Colonic mucosa (tissue), 4 donors: Measurements from ENCODE around the gene ZBTB2. TPM values are rescaled to one million over a fixed set of nuclear protein-coding genes. Genes with fewer than 3 reads are reported as not detected.
"Not testable (repeated sequence)": the region's sequence is repeated elsewhere in the genome, so short reads cannot be mapped to it uniquely, and the experiment has no call there.

ENCODE experiments used
- DNase-seq: peaks from one replicate; pipeline ENCODE4 v3.0.0-alpha.2; 2020
- H3K27ac ChIP-seq: fragments of 200-600 bp; one replicate; pipeline ENCODE4 v1.8.0; 2021
- H3K27me3 ChIP-seq: fragments of 200-600 bp; one replicate; pipeline ENCODE4 v1.8.0; 2021
- H3K36me3 ChIP-seq: fragments of 200-600 bp; one replicate; pipeline ENCODE4 v1.8.0; 2021
- H3K4me1 ChIP-seq: fragments of 200-600 bp; one replicate; pipeline ENCODE4 v1.8.0; 2021; ENCODE audit warnings: mild to moderate bottlenecking
- H3K4me3 ChIP-seq: fragments of 200-600 bp; one replicate; pipeline ENCODE4 v1.8.0; 2021
- H3K9ac ChIP-seq, 2 donors: one replicate each; pipeline ENCODE4 v1.7.0; 2013; ENCODE audit warnings: control low read depth in 2 of 2, low read depth in 2 of 2, low read length in 2 of 2
- H3K9me3 ChIP-seq: fragments of 200-600 bp; one replicate; pipeline ENCODE4 v1.8.0; 2021
- CTCF ChIP-seq: fragments of 200-600 bp; IDR thresholded peaks from one replicate; pipeline ENCODE4 v1.8.0; 2022; ENCODE audit warnings: antibody characterized with exemption, mild to moderate bottlenecking
- intact Hi-C: fragments of 100-400 bp; cut with DNase I; formaldehyde crosslinking; loops from one replicate; pipeline ENCODE4 v1.14.1; 2022
- total RNA-seq, 2 donors: library from RNA; stranded (reverse); fragmentation: NEBNext Ultra II Directional in 1 of 2; extraction: Animal tissue kit (Norgen Biotek cat#: 25700) in 1 of 2; gene quantifications; one replicate each; pipeline ENCODE4 v1.2.1, GENCODE V29; 2021
- donor health status: healthy.
- donor health status: DM: no; HTN: no; CAD: no.
- donor health status: DM: no; HTN: no; CAD: no.

Gene ZBTB2
- total RNA-seq, 2 donors from 2014 or later: 9.6 to 13.7 TPM

- intact Hi-C loops: no loop called here
- H3K4me3 ChIP-seq: no peak overlapping the region
- no peaks in the 10 kb centered on the region for H3K4me1 ChIP-seq
- H3K9ac ChIP-seq: no peak overlapping the region
- no peak overlapping the region for H3K27ac ChIP-seq
- peaks cover 11% of the 10 kb centered on the region for H3K27me3 ChIP-seq
- no peaks in the 10 kb centered on the region for H3K9me3 ChIP-seq
- no peak for TF ChIP-seq CTCF
- H3K36me3 ChIP-seq: no peaks in the 10 kb centered on the region
- DNase-seq: no peak
Observed at GRCh38 chr6:151322570-151322969, 68.8 kb downstream of the ZBTB2 start.

- Histone ChIP-seq H3K27me3 (peaks cover 11% of the 10 kb centered on the region), H3K9me3 (no peaks in the 10 kb centered on the region), H3K4me1 (no peaks in the 10 kb centered on the region), H3K4me3 (no peak overlapping the region), H3K36me3 (no peaks in the 10 kb centered on the region), H3K9ac (no peak overlapping the region), H3K27ac (no peak overlapping the region)
- intact Hi-C loops: no loop called here
- DNase-seq: no peak
- no peak for TF ChIP-seq CTCF
Observed at GRCh38 chr6:151321438-151321837, 69.9 kb downstream of the ZBTB2 start.

GRCh38 chr6:151320140-151320539 is 71.2 kb downstream of the ZBTB2 start:
- Histone ChIP-seq H3K27ac (no peak overlapping the region), H3K4me3 (no peak overlapping the region), H3K9me3 (no peaks in the 10 kb centered on the region), H3K9ac (no peak overlapping the region), H3K4me1 (no peaks in the 10 kb centered on the region), H3K36me3 (no peaks in the 10 kb centered on the region), H3K27me3 (peaks cover 2% of the 10 kb centered on the region)
- intact Hi-C loops: no loop called here
- no peak for DNase-seq
- no peak for TF ChIP-seq CTCF

- intact Hi-C loops: no loop called here
- Histone ChIP-seq H3K27me3 (no peaks in the 10 kb centered on the region), H3K4me1 (no peaks in the 10 kb centered on the region), H3K36me3 (no peaks in the 10 kb centered on the region), H3K9me3 (no peaks in the 10 kb centered on the region), H3K27ac (no peak overlapping the region), H3K9ac (no peak overlapping the region), H3K4me3 (no peak overlapping the region)
- DNase-seq: no peak
- TF ChIP-seq CTCF: no peak
Observed at GRCh38 chr6:151317995-151318365, 73.4 kb downstream of the ZBTB2 start.

GRCh38 chr6:151317103-151317994 is 74.0 kb downstream of the ZBTB2 start:
- no peaks in the 10 kb centered on the region for H3K36me3 ChIP-seq
- H3K27ac ChIP-seq: no peak overlapping the region
- no peaks in the 10 kb centered on the region for H3K4me1 ChIP-seq
- no peak overlapping the region for H3K4me3 ChIP-seq
- H3K9me3 ChIP-seq: no peaks in the 10 kb centered on the region
- DNase-seq: no peak
- no peaks in the 10 kb centered on the region for H3K27me3 ChIP-seq
- H3K9ac ChIP-seq: no peak overlapping the region
- intact Hi-C loops: no loop called here
- no peak for TF ChIP-seq CTCF

- intact Hi-C loops, H3K27ac ChIP-seq, H3K9me3 ChIP-seq: not testable (repeated sequence)
Observed at GRCh38 chr6:151315661-151316060, 75.7 kb downstream of the ZBTB2 start.

More at GRCh38 chr6:151315661-151316060, 75.7 kb downstream of the ZBTB2 start:
- H3K4me3 ChIP-seq, H3K9ac ChIP-seq, H3K27me3 ChIP-seq, DNase-seq, H3K4me1 ChIP-seq, H3K36me3 ChIP-seq: not testable (repeated sequence)
